GM18498 (cell line): ENCODE data around the gene KCNMB2.
A peak's percentile ranks its signal among the peaks of the same experiment; 100 is the strongest.

Experiments
- ATAC-seq: cut with Tn5 transposase; IDR thresholded peaks from one replicate; pipeline ENCODE4 v1.9.1; 2021; ENCODE audit warnings: mild to moderate bottlenecking, moderate library complexity; ENCODE audit not compliant: unreplicated experiment

The KCNMB2 gene

GRCh38 chr3:178634975-178635374, 98.7 kb downstream of the KCNMB2 start:
- no peak for ATAC-seq

GRCh38 chr3:178637802-178638201, 101.6 kb downstream of the KCNMB2 start:
- ATAC-seq, result no peak

- ATAC-seq, result no peak
Measured at GRCh38 chr3:178645503-178645902, 109.3 kb downstream of the KCNMB2 start.

- no peak for ATAC-seq
Measured at GRCh38 chr3:178646186-178646862, 110.1 kb downstream of the KCNMB2 start.

- ATAC-seq, result no peak
Measured at GRCh38 chr3:178655488-178655887, 119.3 kb downstream of the KCNMB2 start.

GRCh38 chr3:178658694-178659325, 122.6 kb downstream of the KCNMB2 start:
- ATAC-seq, result no peak

- peak; percentile 79 for ATAC-seq
Measured at GRCh38 chr3:178663201-178663934, 127.1 kb downstream of the KCNMB2 start.

- no peak for ATAC-seq
Measured at GRCh38 chr3:178665747-178666146, 129.5 kb downstream of the KCNMB2 start.

- ATAC-seq, result no peak
Measured at GRCh38 chr3:178669022-178669601, 132.9 kb downstream of the KCNMB2 start.

- ATAC-seq, result peak; percentile 49
Measured at GRCh38 chr3:178669758-178670157, 133.5 kb downstream of the KCNMB2 start.

GRCh38 chr3:178671377-178671776, 135.1 kb downstream of the KCNMB2 start:
- peak; percentile 51 for ATAC-seq

GRCh38 chr3:178671791-178672190, 135.6 kb downstream of the KCNMB2 start:
- peak; percentile 72 for ATAC-seq

- ATAC-seq, result no peak
Measured at GRCh38 chr3:178672275-178672674, 136.0 kb downstream of the KCNMB2 start.

- no peak for ATAC-seq
Measured at GRCh38 chr3:178673529-178673928, 137.3 kb downstream of the KCNMB2 start.

GRCh38 chr3:178676077-178676476, 139.8 kb downstream of the KCNMB2 start:
- ATAC-seq, result no peak

GRCh38 chr3:178676942-178677790, 140.9 kb downstream of the KCNMB2 start:
- peak; percentile 79 for ATAC-seq

- no peak for ATAC-seq
Measured at GRCh38 chr3:178677961-178678360, 141.7 kb downstream of the KCNMB2 start.

- ATAC-seq, result no peak
Measured at GRCh38 chr3:178680037-178680436, 143.8 kb downstream of the KCNMB2 start.

- ATAC-seq, result no peak
Measured at GRCh38 chr3:178680489-178680888, 144.3 kb downstream of the KCNMB2 start.

- ATAC-seq, result peak; percentile 56
Measured at GRCh38 chr3:178684881-178685590, 148.8 kb downstream of the KCNMB2 start.
